SK-N-MC (cell line): Measurements from ENCODE around the gene AVL9.

Experiments used
- EZH2 ChIP-seq: fragments of 200-600 bp; sonication (generic); IDR thresholded peaks from one replicate; pipeline ENCODE4 v1.6.1; 2017; ENCODE audit warnings: antibody characterized with exemption
- FOXP2 ChIP-seq: optimal IDR thresholded peaks from 2 replicates; pipeline ENCODE3; 2011; ENCODE audit warnings: mild to moderate bottlenecking, moderate library complexity; ENCODE audit not compliant: insufficient read depth; ENCODE audit errors: extremely low read length, control extremely low read depth
- POLR2AphosphoS5 ChIP-seq: IDR thresholded peaks from 2 replicates; pipeline ENCODE4 v1.6.1; 2012; ENCODE audit warnings: mild to moderate bottlenecking, low read depth, low read length, borderline replicate concordance

DNA sequence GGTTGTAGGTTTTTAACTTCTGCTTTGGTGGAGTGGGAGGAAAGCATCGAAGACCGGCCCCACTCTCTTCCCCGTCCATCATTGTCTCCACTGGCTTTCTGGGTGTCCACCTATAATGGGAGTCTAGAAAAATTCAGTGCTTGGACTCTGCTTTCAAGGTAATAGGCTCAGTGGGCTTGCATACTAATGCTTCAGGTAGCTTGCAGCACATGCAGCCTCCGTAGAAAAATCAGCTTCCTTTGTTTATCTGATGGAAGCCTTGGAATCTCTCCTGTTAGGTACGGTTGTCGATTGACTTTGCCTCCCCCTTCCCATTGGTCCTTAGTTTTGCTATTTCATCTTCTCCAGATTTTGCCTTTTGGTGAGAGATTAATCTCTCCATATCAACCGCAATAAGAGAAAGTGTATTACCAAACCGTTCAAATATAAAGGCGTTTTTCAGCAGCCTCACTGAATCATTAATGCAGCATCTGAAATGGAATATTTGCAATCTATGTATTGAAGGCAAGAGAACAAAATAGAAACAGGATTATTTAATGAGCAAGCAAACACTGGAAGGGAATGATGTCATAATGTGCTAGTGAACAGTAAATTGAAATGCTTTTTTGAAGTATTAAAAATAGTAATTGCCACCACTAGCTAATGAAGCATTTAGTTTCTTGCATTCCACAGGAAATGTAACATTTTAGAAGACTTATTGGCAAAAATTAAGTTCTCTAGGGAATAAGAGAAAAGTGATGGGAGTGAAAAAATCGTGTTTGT is 944 bp downstream of the AVL9 start:
- no peak for TF ChIP-seq EZH2
- no peak for TF ChIP-seq POLR2AphosphoS5
- TF ChIP-seq FOXP2: no peak
